Measurements from ENCODE around the gene MAP6D1.

DNA sequence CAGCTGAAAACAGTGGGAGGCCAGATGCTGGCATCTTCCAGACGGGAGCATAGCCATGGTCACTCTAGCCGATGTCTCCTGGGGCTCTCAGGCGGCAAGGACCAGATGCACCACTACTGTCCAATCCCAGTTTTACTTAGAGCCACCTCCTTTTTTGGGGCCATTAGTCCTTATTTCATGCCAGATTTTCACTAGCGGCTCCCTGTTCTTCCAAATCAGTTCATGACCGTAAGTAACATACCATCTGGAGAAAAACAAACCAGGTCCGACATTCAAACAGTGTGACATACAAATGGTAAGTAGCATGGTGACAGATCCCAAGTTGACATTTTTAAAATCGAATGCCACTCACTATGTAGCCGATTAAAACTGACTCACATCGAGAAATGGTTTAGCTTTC lies 4.1 kb upstream of the MAP6D1 start:
- no peak for TF ChIP-seq POLR2A (IDR thresholded peaks at IDR 0.05)
- TF ChIP-seq POLR2AphosphoS5 (IDR thresholded peaks at IDR 0.05): no peak
- no peak for TF ChIP-seq CTCF (IDR thresholded peaks at IDR 0.05)
- TF ChIP-seq EP300 (IDR thresholded peaks at IDR 0.05): no peak
